Putamen (tissue), 1 donor: Measurements from ENCODE around the gene AMBRA1.
A peak's percentile ranks its signal among the peaks of the same experiment; 100 is the strongest.

Experiments used
- DNase-seq: peaks from one replicate; pipeline ENCODE4 v3.0.0-alpha.2; 2016; ENCODE audit warnings: low spot score

The AMBRA1 gene

GRCh38 chr11:46565232-46565840, 28.5 kb downstream of the AMBRA1 start:
- no peak for DNase-seq

- no peak for DNase-seq
Observed at GRCh38 chr11:46564459-46564858, 29.4 kb downstream of the AMBRA1 start.

GRCh38 chr11:46562527-46562926, 31.3 kb downstream of the AMBRA1 start:
- no peak for DNase-seq

- no peak for DNase-seq
Observed at GRCh38 chr11:46560300-46560991, 33.4 kb downstream of the AMBRA1 start.

GRCh38 chr11:46559815-46560214, 34.0 kb downstream of the AMBRA1 start:
- DNase-seq, result no peak

- DNase-seq, result no peak
Observed at GRCh38 chr11:46557684-46558151, 36.1 kb downstream of the AMBRA1 start.

- DNase-seq, result no peak
Observed at GRCh38 chr11:46555267-46556054, 38.4 kb downstream of the AMBRA1 start.

- DNase-seq, result no peak
Observed at GRCh38 chr11:46554213-46555147, 39.3 kb downstream of the AMBRA1 start.

- no peak for DNase-seq
Observed at GRCh38 chr11:46553814-46554212, 40.0 kb downstream of the AMBRA1 start.

- no peak for DNase-seq
Observed at GRCh38 chr11:46551261-46551660, 42.6 kb downstream of the AMBRA1 start.

- no peak for DNase-seq
Observed at GRCh38 chr11:46547579-46547978, 46.2 kb downstream of the AMBRA1 start.

- no peak for DNase-seq
Observed at GRCh38 chr11:46543564-46543963, 50.3 kb downstream of the AMBRA1 start.

- no peak for DNase-seq
Observed at GRCh38 chr11:46541593-46542371, 52.0 kb downstream of the AMBRA1 start.

GRCh38 chr11:46540807-46541206, 53.0 kb downstream of the AMBRA1 start:
- DNase-seq, result no peak

- DNase-seq, result peak; percentile 65
Observed at GRCh38 chr11:46537537-46538295, 56.1 kb downstream of the AMBRA1 start.

GRCh38 chr11:46537121-46537520, 56.7 kb downstream of the AMBRA1 start:
- DNase-seq, result no peak

- no peak for DNase-seq
Observed at GRCh38 chr11:46535688-46536087, 58.1 kb downstream of the AMBRA1 start.

- DNase-seq, result no peak
Observed at GRCh38 chr11:46534711-46535110, 59.1 kb downstream of the AMBRA1 start.

GRCh38 chr11:46533396-46534100, 60.3 kb downstream of the AMBRA1 start:
- no peak for DNase-seq
